ENCODE measurements around the gene GPR107.

- TF ChIP-seq CTCF (IDR thresholded peaks at IDR 0.05) (no peak), EP300 (IDR thresholded peaks at IDR 0.05) (no peak), POLR2AphosphoS5 (IDR thresholded peaks at IDR 0.05) (no peak), POLR2A (IDR thresholded peaks at IDR 0.05) (no peak)
Measured at GRCh38 chr9:130030651-130031127, 23.0 kb upstream of the GPR107 start.

All from stomach (tissue), 4 donors.